GM12878 (cell line): ENCODE results near the gene AGBL3. TPM values are rescaled to one million over a fixed set of nuclear protein-coding genes. Genes with fewer than 3 reads are reported as not detected.
A peak's percentile ranks its signal among the peaks of the same experiment; 100 is the strongest.

Source experiments
- BACH1 ChIP-seq: fragments of 450-650 bp; IDR thresholded peaks from 2 replicates; pipeline ENCODE4 v1.6.1; 2017; ENCODE audit warnings: mild to moderate bottlenecking, borderline replicate concordance
- CBFB ChIP-seq: IDR thresholded peaks from 2 replicates; pipeline ENCODE4 v1.6.1; 2016; ENCODE audit warnings: antibody characterized with exemption, low read depth
- CBX5 ChIP-seq: sonication (generic); IDR thresholded peaks from 2 replicates; pipeline ENCODE4 v1.6.1; 2016; ENCODE audit warnings: low read depth, moderate library complexity, mild to moderate bottlenecking, inconsistent platforms
- DPF2 ChIP-seq: fragments of 450-650 bp; IDR thresholded peaks from 2 replicates; pipeline ENCODE4 v1.6.1; 2017; ENCODE audit warnings: mild to moderate bottlenecking
- FOS ChIP-seq: IDR thresholded peaks from 3 replicates; pipeline ENCODE4 v1.6.1; 2011; ENCODE audit warnings: borderline replicate concordance; ENCODE audit not compliant: insufficient read length; ENCODE audit errors: extremely low read depth
- KLF5 ChIP-seq: fragments of 450-650 bp; IDR thresholded peaks from 2 replicates; pipeline ENCODE4 v1.6.1; 2014; ENCODE audit warnings: mild to moderate bottlenecking; ENCODE audit not compliant: partially characterized antibody
- MYC ChIP-seq: IDR thresholded peaks from 2 replicates; pipeline ENCODE4 v1.6.1; 2011; ENCODE audit warnings: mild to moderate bottlenecking, low read length, moderate library complexity, inconsistent platforms; ENCODE audit not compliant: insufficient read depth, insufficient replicate concordance, insufficient read length, severe bottlenecking
- NR2C1 ChIP-seq: fragments of 450-650 bp; IDR thresholded peaks from 2 replicates; pipeline ENCODE4 v1.6.1; 2017; ENCODE audit warnings: antibody characterized with exemption, mild to moderate bottlenecking, moderate library complexity
- RAD51 ChIP-seq: fragments of 450-650 bp; IDR thresholded peaks from 2 replicates; pipeline ENCODE4 v1.6.1; 2016; ENCODE audit warnings: moderate library complexity, mild to moderate bottlenecking, inconsistent platforms
- RBBP5 ChIP-seq: fragments of 200-600 bp; sonication (generic); conservative IDR thresholded peaks from 2 replicates; pipeline ENCODE4 v1.6.1; 2016
- SMAD1 ChIP-seq: fragments of 450-650 bp; IDR thresholded peaks from 2 replicates; pipeline ENCODE4 v1.6.1; 2018; ENCODE audit warnings: mild to moderate bottlenecking, low read depth; ENCODE audit not compliant: partially characterized antibody
- SP1 ChIP-seq: IDR thresholded peaks from one replicate; pipeline ENCODE4 v1.6.1; 2011; ENCODE audit warnings: low read depth, low read length
- SREBF2 ChIP-seq: IDR thresholded peaks from 2 replicates; pipeline ENCODE4 v1.6.1; 2012; ENCODE audit warnings: mild to moderate bottlenecking, low read length
- TCF12 ChIP-seq: IDR thresholded peaks from 2 replicates; pipeline ENCODE4 v1.6.1; 2011; ENCODE audit warnings: low read depth, mild to moderate bottlenecking, low read length
- TCF7 ChIP-seq: IDR thresholded peaks from 2 replicates; pipeline ENCODE4 v1.6.1; 2014; ENCODE audit warnings: antibody characterized with exemption, borderline replicate concordance
- YY1 ChIP-seq: IDR thresholded peaks from 2 replicates; pipeline ENCODE4 v1.6.1; 2011; ENCODE audit warnings: low read depth, mild to moderate bottlenecking, low read length
- ZBTB11 ChIP-seq: fragments of 450-650 bp; formaldehyde crosslinking; IDR thresholded peaks from 2 replicates; pipeline ENCODE4 v1.5.0; 2022; ENCODE audit warnings: mild to moderate bottlenecking, missing genetic modification characterization
- ZZZ3 ChIP-seq: IDR thresholded peaks from 2 replicates; pipeline ENCODE4 v1.6.1; 2011; ENCODE audit warnings: low read depth; ENCODE audit not compliant: control insufficient read depth, insufficient read length
- polyA plus RNA-seq, 11 experiments: library from polyadenylated mRNA; depleted of rRNA in 4 of 11; unstranded in 6 of 11; stranded (reverse) in 5 of 11; fragments of >200 nt; fragmentation: Nextera tagmentation in 4 of 11; fragmentation: Illumina TruSeq in 1 of 11; extraction: Ambion mirVana in 4 of 11; extraction: Trizol in 1 of 11; gene quantifications; 1 replicate in 1 of 11; 2 replicates in 10 of 11; pipeline versions ENCODE4 v1.2.1 to v1.2.3, GENCODE V29; 2011 to 2016; ENCODE audit warnings: inconsistent platforms in 2 of 11, missing spikeins in 2 of 11, low read depth in 1 of 11
- total RNA-seq, 4 experiments: library from RNA; depleted of rRNA in 3 of 4; stranded (reverse); fragments of >200 nt in 3 of 4; fragmentation: Illumina TruSeq in 1 of 4; extraction: Trizol in 1 of 4; gene quantifications; 2 replicates each; pipeline versions ENCODE4 v1.2.1 to v1.2.3, GENCODE V29; 2013 to 2021
- TF ChIP-seq, protein P1 (sequence below): fragments of 450-650 bp; IDR thresholded peaks from 2 replicates; pipeline ENCODE4 v1.6.1; 2017; ENCODE audit warnings: mild to moderate bottlenecking, moderate library complexity
- TF ChIP-seq, protein P2 (sequence below): IDR thresholded peaks from 2 replicates; pipeline ENCODE4 v1.6.1; 2011; ENCODE audit warnings: low read depth, low read length, improper control_type of control experiment, borderline replicate concordance

AGBL3 gene
- total and polyA plus RNA-seq, 10 of the 15 experiments (the other 5 are each of a cell fraction or from before 2014, with no cell fraction given) = 0.82 to 12.4 (median 3.7) TPM

GRCh38 chr7:135170274-135170997 lies 184.1 kb downstream of the AGBL3 start, which contains the start of gene CYREN (continued):
- TF ChIP-seq, protein P1, sequence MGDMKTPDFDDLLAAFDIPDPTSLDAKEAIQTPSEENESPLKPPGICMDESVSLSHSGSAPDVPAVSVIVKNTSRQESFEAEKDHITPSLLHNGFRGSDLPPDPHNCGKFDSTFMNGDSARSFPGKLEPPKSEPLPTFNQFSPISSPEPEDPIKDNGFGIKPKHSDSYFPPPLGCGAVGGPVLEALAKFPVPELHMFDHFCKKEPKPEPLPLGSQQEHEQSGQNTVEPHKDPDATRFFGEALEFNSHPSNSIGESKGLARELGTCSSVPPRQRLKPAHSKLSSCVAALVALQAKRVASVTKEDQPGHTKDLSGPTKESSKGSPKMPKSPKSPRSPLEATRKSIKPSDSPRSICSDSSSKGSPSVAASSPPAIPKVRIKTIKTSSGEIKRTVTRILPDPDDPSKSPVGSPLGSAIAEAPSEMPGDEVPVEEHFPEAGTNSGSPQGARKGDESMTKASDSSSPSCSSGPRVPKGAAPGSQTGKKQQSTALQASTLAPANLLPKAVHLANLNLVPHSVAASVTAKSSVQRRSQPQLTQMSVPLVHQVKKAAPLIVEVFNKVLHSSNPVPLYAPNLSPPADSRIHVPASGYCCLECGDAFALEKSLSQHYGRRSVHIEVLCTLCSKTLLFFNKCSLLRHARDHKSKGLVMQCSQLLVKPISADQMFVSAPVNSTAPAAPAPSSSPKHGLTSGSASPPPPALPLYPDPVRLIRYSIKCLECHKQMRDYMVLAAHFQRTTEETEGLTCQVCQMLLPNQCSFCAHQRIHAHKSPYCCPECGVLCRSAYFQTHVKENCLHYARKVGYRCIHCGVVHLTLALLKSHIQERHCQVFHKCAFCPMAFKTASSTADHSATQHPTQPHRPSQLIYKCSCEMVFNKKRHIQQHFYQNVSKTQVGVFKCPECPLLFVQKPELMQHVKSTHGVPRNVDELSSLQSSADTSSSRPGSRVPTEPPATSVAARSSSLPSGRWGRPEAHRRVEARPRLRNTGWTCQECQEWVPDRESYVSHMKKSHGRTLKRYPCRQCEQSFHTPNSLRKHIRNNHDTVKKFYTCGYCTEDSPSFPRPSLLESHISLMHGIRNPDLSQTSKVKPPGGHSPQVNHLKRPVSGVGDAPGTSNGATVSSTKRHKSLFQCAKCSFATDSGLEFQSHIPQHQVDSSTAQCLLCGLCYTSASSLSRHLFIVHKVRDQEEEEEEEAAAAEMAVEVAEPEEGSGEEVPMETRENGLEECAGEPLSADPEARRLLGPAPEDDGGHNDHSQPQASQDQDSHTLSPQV = no peak
- TF ChIP-seq, protein P2, sequence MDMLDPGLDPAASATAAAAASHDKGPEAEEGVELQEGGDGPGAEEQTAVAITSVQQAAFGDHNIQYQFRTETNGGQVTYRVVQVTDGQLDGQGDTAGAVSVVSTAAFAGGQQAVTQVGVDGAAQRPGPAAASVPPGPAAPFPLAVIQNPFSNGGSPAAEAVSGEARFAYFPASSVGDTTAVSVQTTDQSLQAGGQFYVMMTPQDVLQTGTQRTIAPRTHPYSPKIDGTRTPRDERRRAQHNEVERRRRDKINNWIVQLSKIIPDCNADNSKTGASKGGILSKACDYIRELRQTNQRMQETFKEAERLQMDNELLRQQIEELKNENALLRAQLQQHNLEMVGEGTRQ = no peak
- TF ChIP-seq CBFB (no peak), SMAD1 (no peak), KLF5 (peak; percentile 57), NR2C1 (peak; percentile 85), BACH1 (peak; percentile 91), RBBP5 (no peak), FOS (no peak), TCF12 (peak; percentile 79; the same call in 1 of the 2 replicates), DPF2 (peak; percentile 90), ZBTB11 (CRISPR knock-in tag) (peak; percentile 87), ZZZ3 (no peak), SREBF2 (no peak), MYC (no peak), RAD51 (no peak), CBX5 (0 out of 2 replicates have a peak, but pooled peaks have one; percentile 36), TCF7 (no peak), SP1 (peak; percentile 7), YY1 (peak; percentile 79)
